ENCODE measurements around the gene CCDC188.

CCDC188 gene

GRCh38 chr22:20169253-20169822, 18.5 kb upstream of the CCDC188 start:
- Histone ChIP-seq H3K27me3 (ENCODE audit: insufficient read depth, low read length) (0 out of 2 replicates have a peak, but pooled peaks cover 7% of the 10 kb centered on the region), H3K36me3 (ENCODE audit: insufficient read depth, low read length) (no peaks in the 10 kb centered on the region), H3K9me2 (ENCODE audit: low read depth, low read length) (no peaks in the 10 kb centered on the region), H3K4me2 (ENCODE audit: low read length) (no peak overlapping the region), H2AFZ (ENCODE audit: low read length) (no peak overlapping the region), H3K9me3 (ENCODE audit: low read length) (no peaks in the 10 kb centered on the region), H3K27ac (ENCODE audit: low read depth, low read length, poor library complexity, severe bottlenecking) (no peak overlapping the region), H3K79me2 (ENCODE audit: insufficient read depth, low read length) (no peaks in the 10 kb centered on the region), H4K20me1 (ENCODE audit: insufficient read depth, low read length) (no peaks in the 10 kb centered on the region), H3K4me3 (ENCODE audit: low read depth, low read length, poor library complexity, severe bottlenecking) (no peak overlapping the region), H3K4me1 (ENCODE audit: insufficient read depth, low read length, severe bottlenecking) (no peaks in the 10 kb centered on the region), H3F3A (ENCODE audit: insufficient read depth, low read length) (no peaks in the 10 kb centered on the region), H3K9ac (ENCODE audit: low read length) (no peak overlapping the region)
- no peak for TF ChIP-seq EZH2 (IDR thresholded peaks at IDR 0.05; ENCODE audit: borderline replicate concordance, low read length)
- TF ChIP-seq CTCF (IDR thresholded peaks at IDR 0.05; ENCODE audit: low read length): no peak

GRCh38 chr22:20167643-20168322, 16.9 kb upstream of the CCDC188 start:
- no peaks in the 10 kb centered on the region for H3K4me1 ChIP-seq (ENCODE audit: insufficient read depth, low read length, severe bottlenecking)
- no peaks in the 10 kb centered on the region for H3K36me3 ChIP-seq (ENCODE audit: insufficient read depth, low read length)
- no peaks in the 10 kb centered on the region for H3K79me2 ChIP-seq (ENCODE audit: insufficient read depth, low read length)
- H2AFZ ChIP-seq (ENCODE audit: low read length): no peak overlapping the region
- H3K4me3 ChIP-seq (ENCODE audit: low read depth, low read length, poor library complexity, severe bottlenecking): no peak overlapping the region
- H3K9ac ChIP-seq (ENCODE audit: low read length): no peak overlapping the region
- no peak overlapping the region for H3K27ac ChIP-seq (ENCODE audit: low read depth, low read length, poor library complexity, severe bottlenecking)
- no peaks in the 10 kb centered on the region for H4K20me1 ChIP-seq (ENCODE audit: insufficient read depth, low read length)
- no peak overlapping the region for H3K4me2 ChIP-seq (ENCODE audit: low read length)
- H3K9me2 ChIP-seq (ENCODE audit: low read depth, low read length): no peaks in the 10 kb centered on the region
- no peaks in the 10 kb centered on the region for H3K9me3 ChIP-seq (ENCODE audit: low read length)
- no peaks in the 10 kb centered on the region for H3F3A ChIP-seq (ENCODE audit: insufficient read depth, low read length)
- H3K27me3 ChIP-seq (ENCODE audit: insufficient read depth, low read length): 0 out of 2 replicates have a peak, but pooled peaks cover 5% of the 10 kb centered on the region
- TF ChIP-seq EZH2 (IDR thresholded peaks at IDR 0.05; ENCODE audit: borderline replicate concordance, low read length): no peak
- TF ChIP-seq CTCF (IDR thresholded peaks at IDR 0.05; ENCODE audit: low read length): no peak

GRCh38 chr22:20166703-20167102, 15.8 kb upstream of the CCDC188 start:
- H3F3A ChIP-seq (ENCODE audit: insufficient read depth, low read length): no peaks in the 10 kb centered on the region
- no peaks in the 10 kb centered on the region for H3K79me2 ChIP-seq (ENCODE audit: insufficient read depth, low read length)
- H3K36me3 ChIP-seq (ENCODE audit: insufficient read depth, low read length): no peaks in the 10 kb centered on the region
- no peak overlapping the region for H3K4me2 ChIP-seq (ENCODE audit: low read length)
- H3K4me1 ChIP-seq (ENCODE audit: insufficient read depth, low read length, severe bottlenecking): no peaks in the 10 kb centered on the region
- H3K4me3 ChIP-seq (ENCODE audit: low read depth, low read length, poor library complexity, severe bottlenecking): no peak overlapping the region
- 0 out of 2 replicates have a peak, but pooled peaks cover 5% of the 10 kb centered on the region for H3K27me3 ChIP-seq (ENCODE audit: insufficient read depth, low read length)
- no peaks in the 10 kb centered on the region for H3K9me2 ChIP-seq (ENCODE audit: low read depth, low read length)
- no peaks in the 10 kb centered on the region for H4K20me1 ChIP-seq (ENCODE audit: insufficient read depth, low read length)
- H3K9me3 ChIP-seq (ENCODE audit: low read length): no peaks in the 10 kb centered on the region
- TF ChIP-seq CTCF (IDR thresholded peaks at IDR 0.05; ENCODE audit: low read length): no peak
- TF ChIP-seq EZH2 (IDR thresholded peaks at IDR 0.05; ENCODE audit: borderline replicate concordance, low read length): no peak
- H3K27ac ChIP-seq (ENCODE audit: low read depth, low read length, poor library complexity, severe bottlenecking): no peak overlapping the region
- H2AFZ ChIP-seq (ENCODE audit: low read length): no peak overlapping the region
- H3K9ac ChIP-seq (ENCODE audit: low read length): no peak overlapping the region

Data from OCI-LY1 (cell line).